Right lobe of liver (tissue), 6 donors: Measurements from ENCODE around the gene HOXB5. TPM values are rescaled to one million over a fixed set of nuclear protein-coding genes. Genes with fewer than 3 reads are reported as not detected.

ENCODE experiments used
- ATAC-seq, 4 donors: fragments of 200-7000 bp; cut with Tn5 transposase; one replicate each; pipeline ENCODE4 v1.9.1; 2020; ENCODE audit warnings: mild to moderate bottlenecking in 4 of 4, moderate library complexity in 4 of 4
- DNase-seq, 3 donors: peaks; one replicate each; pipeline ENCODE4 v3.0.0-alpha.2; 2020
- H3K27ac ChIP-seq, 3 donors: fragments of 200-600 bp; one replicate each; pipeline ENCODE4 v1.8.0; 2022
- H3K27me3 ChIP-seq, 2 donors: fragments of 200-600 bp; one replicate each; pipeline ENCODE4 v1.8.0; 2022
- H3K36me3 ChIP-seq, 4 donors: fragments of 200-600 bp; sonication (generic) in 1 of 4; one replicate each; pipeline versions ENCODE4 v1.5.1 to v1.8.0; 2017 to 2022; ENCODE audit warnings: control low read depth in 1 of 4
- H3K4me1 ChIP-seq, 4 donors: fragments of 200-600 bp; sonication (generic) in 1 of 4; one replicate each; pipeline versions ENCODE4 v1.5.1 to v1.8.0; 2017 to 2022; ENCODE audit warnings: control low read depth in 1 of 4
- H3K4me3 ChIP-seq, 3 donors: fragments of 200-600 bp; one replicate each; pipeline ENCODE4 v1.8.0; 2022
- H3K9me3 ChIP-seq, 4 donors: fragments of 200-600 bp; sonication (generic) in 1 of 4; one replicate each; pipeline versions ENCODE4 v1.5.1 to v1.8.0; 2017 to 2022; ENCODE audit warnings: control low read depth in 1 of 4
- POLR2A ChIP-seq: fragments of 450-650 bp; IDR thresholded peaks from one replicate; pipeline ENCODE4 v1.6.1; 2017; ENCODE audit warnings: antibody characterized with exemption, mild to moderate bottlenecking
- WGBS: methylation state at CpG from one replicate; pipeline ENCODE4 v1.1.6; 2018; ENCODE audit warnings: low coverage, low lambda C conversion rate; ENCODE audit not compliant: insufficient coverage; ENCODE audit errors: missing lambda C conversion rate; 5-methylcytosine and 5-hydroxymethylcytosine counted together
- intact Hi-C, 2 donors: fragments of 100-400 bp; cut with DNase I; formaldehyde crosslinking; loops; one replicate each; pipeline versions ENCODE4 v1.11.2 to v1.14.1; 2022
- total RNA-seq, 6 experiments: library from RNA; depleted of rRNA in 2 of 6; stranded (reverse); fragments of >200 nt in 2 of 6; fragmentation: NEBNext Ultra II Directional in 3 of 6; extraction: Animal tissue kit (Norgen Biotek cat#: 25700) in 3 of 6; gene quantifications; one replicate each; pipeline versions ENCODE4 v1.1.0 to v1.2.4, GENCODE V29; 2016 to 2023
- TF ChIP-seq, protein P1 (sequence below), 4 donors: fragments of 200-600 bp in 3 of 4; fragments of 450-650 bp in 1 of 4; IDR thresholded peaks; one replicate each; pipeline versions ENCODE4 v1.5.1 to v1.8.0; 2016 to 2022; ENCODE audit warnings: antibody characterized with exemption in 4 of 4, mild to moderate bottlenecking in 2 of 4
- donor health status: DM: no; HTN: yes; CAD: no.
- donor health status: DM: no; HTN: no; CAD: no.
- donor health status: DM: no; HTN: no; CAD: no.
- donor health status: DM: no; HTN: yes; CAD: no.
- donor health status: DM: no; HTN: yes; CAD: no.

The HOXB5 gene
- total RNA-seq, 6 experiments from 2014 or later = 0.11 to 0.29 (median 0.19) TPM; not detected in 1

DNA sequence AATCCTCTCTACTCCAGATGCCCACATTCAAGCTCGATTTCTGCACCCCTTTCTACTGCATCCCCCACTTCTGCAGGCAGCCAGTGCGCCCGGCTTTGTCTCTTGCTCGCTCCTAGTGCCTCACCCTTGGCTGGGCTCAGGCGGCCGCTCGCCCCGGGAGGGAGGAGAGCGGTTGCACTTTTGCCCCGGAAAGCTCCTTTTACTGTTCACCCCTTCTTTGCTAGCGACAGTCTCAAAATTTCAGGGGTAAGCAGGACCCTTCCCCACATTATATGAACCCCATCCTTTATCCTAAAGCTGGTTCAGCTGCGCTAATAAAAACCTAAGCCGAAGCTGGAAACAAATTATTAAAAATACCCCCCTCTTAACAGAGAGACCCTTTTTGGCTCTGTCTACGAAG is 1.0 kb downstream of the HOXB5 start:
- intact Hi-C loops = no loop called here
- H3K27ac ChIP-seq = peak overlapping the region in 2 of 3 donors; percentile 15 to 44

DNA sequence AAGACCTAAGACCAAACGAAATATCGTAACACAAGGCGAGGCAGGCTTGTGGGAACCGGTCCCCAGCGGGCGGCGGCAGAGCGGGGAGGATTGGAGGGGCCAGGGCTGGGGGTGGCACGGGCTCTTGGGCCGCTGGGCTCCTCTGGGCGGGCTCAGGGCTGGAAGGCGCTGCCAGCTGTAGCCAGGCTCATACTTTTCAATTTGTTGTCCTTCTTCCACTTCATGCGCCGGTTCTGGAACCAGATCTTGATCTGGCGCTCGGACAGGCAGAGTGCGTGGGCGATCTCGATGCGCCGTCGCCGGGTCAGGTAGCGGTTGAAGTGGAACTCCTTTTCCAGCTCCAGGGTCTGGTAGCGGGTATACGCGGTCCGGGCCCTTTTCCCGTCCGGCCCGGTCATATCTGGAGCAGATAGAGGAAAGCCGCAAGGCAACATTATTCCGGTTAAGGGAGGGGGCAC is 1.5 kb downstream of the HOXB5 start:
- H3K9me3 ChIP-seq = no peaks in the 10 kb centered on the region
- intact Hi-C loops = no loop called here
- ATAC-seq = no peak
- DNase-seq = peak in 1 of 3 donors; percentile 35
- peak overlapping the region in 1 of 3 donors; percentile 44 for H3K27ac ChIP-seq
- peaks cover 0 to 33% of the 10 kb centered on the region in 2 donors for H3K27me3 ChIP-seq
- peak overlapping the region; percentile 8 to 32 (median 14) for H3K4me3 ChIP-seq
- WGBS = 27% methylated on average over 7 of the region's 33 CpGs
- no peaks in the 10 kb centered on the region for H3K36me3 ChIP-seq
- no peaks in the 10 kb centered on the region for H3K4me1 ChIP-seq
- TF ChIP-seq, protein P1, sequence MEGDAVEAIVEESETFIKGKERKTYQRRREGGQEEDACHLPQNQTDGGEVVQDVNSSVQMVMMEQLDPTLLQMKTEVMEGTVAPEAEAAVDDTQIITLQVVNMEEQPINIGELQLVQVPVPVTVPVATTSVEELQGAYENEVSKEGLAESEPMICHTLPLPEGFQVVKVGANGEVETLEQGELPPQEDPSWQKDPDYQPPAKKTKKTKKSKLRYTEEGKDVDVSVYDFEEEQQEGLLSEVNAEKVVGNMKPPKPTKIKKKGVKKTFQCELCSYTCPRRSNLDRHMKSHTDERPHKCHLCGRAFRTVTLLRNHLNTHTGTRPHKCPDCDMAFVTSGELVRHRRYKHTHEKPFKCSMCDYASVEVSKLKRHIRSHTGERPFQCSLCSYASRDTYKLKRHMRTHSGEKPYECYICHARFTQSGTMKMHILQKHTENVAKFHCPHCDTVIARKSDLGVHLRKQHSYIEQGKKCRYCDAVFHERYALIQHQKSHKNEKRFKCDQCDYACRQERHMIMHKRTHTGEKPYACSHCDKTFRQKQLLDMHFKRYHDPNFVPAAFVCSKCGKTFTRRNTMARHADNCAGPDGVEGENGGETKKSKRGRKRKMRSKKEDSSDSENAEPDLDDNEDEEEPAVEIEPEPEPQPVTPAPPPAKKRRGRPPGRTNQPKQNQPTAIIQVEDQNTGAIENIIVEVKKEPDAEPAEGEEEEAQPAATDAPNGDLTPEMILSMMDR (IDR thresholded peaks at IDR 0.05) = no peak
- no peak for TF ChIP-seq POLR2A

More for the DNA sequence above, 1.0 kb downstream of the HOXB5 start:
- Histone ChIP-seq H3K4me3 (peak overlapping the region; percentile 10 to 32 (median 14)), H3K36me3 (no peaks in the 10 kb centered on the region), H3K4me1 (peaks cover 0 to 2% (median 0%) of the 10 kb centered on the region in 4 donors), H3K9me3 (no peaks in the 10 kb centered on the region), H3K27me3 (peaks cover 0 to 36% of the 10 kb centered on the region in 2 donors)
- 11% methylated on average over 14 of the region's 14 CpGs for WGBS
- peak in 3 of 4 donors; percentile 8 to 20 (median 14) for ATAC-seq
- no peak for DNase-seq
- no peak for TF ChIP-seq POLR2A
- TF ChIP-seq, protein P1 (IDR thresholded peaks at IDR 0.05) = no peak

DNA sequence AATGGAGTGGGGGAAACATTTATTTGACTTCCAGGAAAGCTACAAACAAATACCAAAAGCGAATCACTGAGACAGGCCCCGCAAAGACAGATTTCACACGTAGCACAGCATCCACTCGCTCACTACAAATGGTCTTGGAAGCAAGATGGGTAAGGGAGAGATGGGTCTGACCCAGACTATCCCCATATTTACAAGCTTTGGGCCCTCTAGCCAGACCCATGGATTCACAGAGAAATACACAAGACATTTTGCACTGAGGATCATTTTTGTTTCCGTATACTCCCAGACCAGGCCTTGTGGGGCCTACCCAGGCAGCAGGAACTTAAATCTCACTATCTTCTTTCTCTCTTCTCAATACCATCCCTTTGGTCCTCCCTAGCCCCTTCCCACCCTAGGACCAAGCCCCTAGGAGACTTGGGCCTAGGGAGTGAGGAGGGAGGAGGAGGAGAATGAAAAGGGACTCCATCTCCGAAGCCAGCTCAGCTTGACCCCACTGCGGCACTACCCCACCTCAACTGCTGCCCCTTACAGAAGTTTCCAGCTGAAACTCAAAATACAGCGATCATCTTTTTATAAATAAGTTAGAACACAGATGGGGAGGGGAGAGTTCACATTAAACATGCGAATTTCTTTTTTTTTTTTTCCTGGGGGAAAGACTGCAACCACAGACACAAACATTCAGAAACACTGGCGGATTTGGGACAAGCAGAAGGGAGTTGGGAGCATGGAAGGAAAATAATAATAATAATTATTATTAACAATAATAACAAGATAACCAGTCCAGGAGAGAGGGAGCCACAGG is 2.1 kb downstream of the HOXB5 start:
- Histone ChIP-seq H3K27me3 (peaks cover 0 to 38% of the 10 kb centered on the region in 2 donors), H3K4me1 (no peaks in the 10 kb centered on the region), H3K9me3 (no peaks in the 10 kb centered on the region), H3K27ac (peak overlapping the region in 1 of 3 donors; percentile 44), H3K4me3 (no peak overlapping the region), H3K36me3 (no peaks in the 10 kb centered on the region)
- TF ChIP-seq, protein P1 (IDR thresholded peaks at IDR 0.05) = no peak
- no peak for TF ChIP-seq POLR2A
- intact Hi-C loops = no loop called here
- DNase-seq = no peak
- ATAC-seq = no peak
- 73% methylated on average over 9 of the region's 10 CpGs for WGBS

DNA sequence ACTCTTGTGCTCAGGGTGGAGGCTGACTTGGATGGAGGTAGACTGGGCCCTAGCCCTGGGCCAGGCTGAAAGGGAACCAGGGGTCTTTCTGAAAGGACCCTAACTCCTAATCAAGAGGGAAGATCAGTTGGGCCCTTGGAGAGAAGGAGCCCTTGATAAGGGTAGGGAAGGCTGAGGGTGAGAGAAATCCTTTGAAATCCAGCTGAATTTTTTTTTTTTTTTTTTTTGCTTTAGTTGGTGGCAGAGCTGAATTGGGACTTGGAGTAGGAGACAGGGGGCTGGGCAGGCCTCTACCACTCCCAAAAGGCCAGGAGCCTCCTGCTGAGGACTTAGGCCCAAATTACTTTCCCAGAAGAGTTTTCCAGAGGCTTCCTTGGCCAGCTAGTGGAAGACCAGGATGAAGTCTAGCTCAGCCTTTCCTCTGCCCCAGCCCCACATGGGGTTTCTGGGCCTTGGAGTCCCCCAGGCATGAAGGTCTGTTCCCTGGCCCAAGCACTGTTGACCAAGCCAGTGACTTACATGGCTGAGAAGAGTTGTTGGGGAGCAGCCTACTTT is 2.9 kb downstream of the HOXB5 start:
- H3K27ac ChIP-seq = no peak overlapping the region
- no peak for ATAC-seq
- no peak overlapping the region for H3K4me3 ChIP-seq
- H3K4me1 ChIP-seq = peaks cover 0 to 8% (median 4%) of the 10 kb centered on the region in 4 donors
- H3K27me3 ChIP-seq = peaks cover 0 to 45% of the 10 kb centered on the region in 2 donors
- H3K36me3 ChIP-seq = no peaks in the 10 kb centered on the region
- no peak for DNase-seq
- TF ChIP-seq, protein P1 (IDR thresholded peaks at IDR 0.05) = no peak
- no peak for TF ChIP-seq POLR2A
- intact Hi-C loops = no loop called here
- no peaks in the 10 kb centered on the region for H3K9me3 ChIP-seq
